GM18511 (cell line): Measurements from ENCODE around the gene CHKB.

Experiments used
- ATAC-seq: cut with Tn5 transposase; IDR thresholded peaks from one replicate; pipeline ENCODE4 v1.9.1; 2021; ENCODE audit warnings: mild to moderate bottlenecking, moderate library complexity; ENCODE audit not compliant: unreplicated experiment

Gene CHKB

GRCh38 chr22:50532824-50533796 is 49.5 kb downstream of the CHKB start:
- no peak for ATAC-seq

- no peak for ATAC-seq
Observed at GRCh38 chr22:50531962-50532674, 50.5 kb downstream of the CHKB start.

- no peak for ATAC-seq
Observed at GRCh38 chr22:50531546-50531961, 51.1 kb downstream of the CHKB start.

GRCh38 chr22:50530877-50531545 is 51.6 kb downstream of the CHKB start:
- ATAC-seq = peak; percentile 26

- ATAC-seq = no peak
Observed at GRCh38 chr22:50530580-50530876, 52.1 kb downstream of the CHKB start.

- ATAC-seq = peak; percentile 20
Observed at GRCh38 chr22:50529897-50530579, 52.6 kb downstream of the CHKB start, which contains the start of gene TYMP. Gene TYMP (minus strand): TSS chr22:50530012. CDS start chr22:50529709, 303 bp downstream.

GRCh38 chr22:50529416-50529896 is 53.2 kb downstream of the CHKB start:
- no peak for ATAC-seq
